ENCODE data around the gene SLC9A8. TPM values are rescaled to one million over a fixed set of nuclear protein-coding genes. Genes with fewer than 3 reads are reported as not detected.

Gene SLC9A8
- total and polyA plus RNA-seq, 9 of the 15 experiments (the other 6 are each of a cell fraction or from before 2014, with no cell fraction given) = 0.56 to 9.7 (median 5.0) TPM

- TF ChIP-seq KDM1A (IDR thresholded peaks at IDR 0.05) (peak in 1 of 2 experiments; percentile 39; a peak in 1 of 4 replicates), MXD1 (CRISPR knock-in tag; IDR thresholded peaks at IDR 0.05; ENCODE audit: borderline replicate concordance, poor library complexity, severe bottlenecking) (no peak), CSDE1 (IDR thresholded peaks at IDR 0.05) (no peak), FOSL1 (tag; conservative IDR thresholded peaks at IDR 0.05) (no peak), ZNF384 (IDR thresholded peaks at IDR 0.05; ENCODE audit: low read depth, low read length) (peak; percentile 32; the same call in 1 of the 2 replicates), MYNN (IDR thresholded peaks at IDR 0.05) (no peak), MYNN (CRISPR knock-in tag; IDR thresholded peaks at IDR 0.05) (no peak), ZNF354B (CRISPR knock-in tag; IDR thresholded peaks at IDR 0.05) (no peak), CREM (IDR thresholded peaks at IDR 0.05; ENCODE audit: low read depth) (no peak), ZNF398 (CRISPR knock-in tag; IDR thresholded peaks at IDR 0.05) (no peak), SMAD2 (IDR thresholded peaks at IDR 0.05; ENCODE audit: low read depth, low read length) (no peak), ZNF655 (CRISPR knock-in tag; IDR thresholded peaks at IDR 0.05) (no peak), HNRNPH1 (optimal IDR thresholded peaks at IDR 0.05; ENCODE audit: low read depth, low read length) (no peak), JUND (IDR thresholded peaks at IDR 0.05; ENCODE audit: borderline replicate concordance, low read depth, low read length) (peak; percentile 68; the same call in 1 of the 2 replicates), JUND (tag; IDR thresholded peaks at IDR 0.05; ENCODE audit: borderline replicate concordance, low read depth, low read length) (no peak; the same call in 1 of the 3 replicates), HEY1 (CRISPR knock-in tag; IDR thresholded peaks at IDR 0.05; ENCODE audit: borderline replicate concordance) (no peak), ZNF707 (CRISPR knock-in tag; conservative IDR thresholded peaks at IDR 0.05) (no peak), TRIM24 (IDR thresholded peaks at IDR 0.05) (no peak; a peak in 1 of 4 replicates), E2F5 (CRISPR knock-in tag; IDR thresholded peaks at IDR 0.05) (no peak), ZNF444 (CRISPR knock-in tag; IDR thresholded peaks at IDR 0.05) (no peak), WHSC1 (IDR thresholded peaks at IDR 0.05; ENCODE audit: low read length) (no peak), SAFB (IDR thresholded peaks at IDR 0.05; ENCODE audit: borderline replicate concordance, low read depth, low read length) (no peak), ZBED1 (IDR thresholded peaks at IDR 0.05) (no peak), KLF6 (CRISPR knock-in tag; IDR thresholded peaks at IDR 0.05; ENCODE audit: borderline replicate concordance) (no peak), TCF3 (CRISPR knock-in tag; IDR thresholded peaks at IDR 0.05) (no peak), CREB3 (tag; conservative IDR thresholded peaks at IDR 0.05; ENCODE audit: low read depth) (no peak)
Observed at GRCh38 chr20:49811825-49812506, 662 bp upstream of the SLC9A8 start (continued).

Data from K562 (cell line).